Anterior cingulate cortex (tissue), 58 donors: Measurements from ENCODE around the gene KIFC1.

Experiments
- DNase-seq, 58 donors: peaks; one replicate each; lab custom pipeline; 2025; lab: John Stamatoyannopoulos, UW

The KIFC1 gene

DNA sequence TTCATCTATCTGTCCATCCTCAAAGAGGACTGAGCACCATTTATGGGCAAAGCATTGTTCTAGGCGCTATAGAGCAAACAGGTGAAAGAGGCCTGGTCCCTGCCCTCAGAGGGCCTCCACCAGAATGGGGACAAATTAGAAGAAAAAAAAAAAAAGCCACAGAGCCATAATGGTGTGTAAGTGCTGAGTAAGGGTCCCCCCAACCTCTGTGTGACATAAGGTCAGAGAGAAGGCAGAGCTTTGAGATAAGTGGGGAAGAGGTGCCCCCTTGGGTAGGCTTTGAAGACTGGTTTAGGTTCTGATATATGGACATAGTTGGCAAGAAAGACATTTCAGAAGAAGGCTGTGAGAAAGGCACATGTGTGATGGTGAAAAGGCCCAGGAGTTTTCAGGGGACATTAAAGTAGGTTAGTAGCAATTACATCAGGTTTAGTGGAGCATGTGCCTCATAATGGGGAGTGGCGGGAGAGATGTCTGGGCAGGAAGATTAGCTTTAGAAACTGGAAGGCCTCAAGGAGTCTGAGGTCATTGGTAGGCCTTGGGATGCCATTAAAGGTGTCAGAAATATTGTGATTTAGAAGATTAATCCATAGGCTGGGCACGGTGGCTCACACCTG, 47.5 kb downstream of the KIFC1 start:
- no peak for DNase-seq

GRCh38 chr6:33439956-33440648, 48.5 kb downstream of the KIFC1 start:
- DNase-seq, result peak in 1 of 58 donors; percentile 9

- DNase-seq, result no peak
Observed at GRCh38 chr6:33440649-33441309, 49.2 kb downstream of the KIFC1 start.

- DNase-seq, result no peak
Observed at GRCh38 chr6:33441457-33441856, 49.8 kb downstream of the KIFC1 start.

DNA sequence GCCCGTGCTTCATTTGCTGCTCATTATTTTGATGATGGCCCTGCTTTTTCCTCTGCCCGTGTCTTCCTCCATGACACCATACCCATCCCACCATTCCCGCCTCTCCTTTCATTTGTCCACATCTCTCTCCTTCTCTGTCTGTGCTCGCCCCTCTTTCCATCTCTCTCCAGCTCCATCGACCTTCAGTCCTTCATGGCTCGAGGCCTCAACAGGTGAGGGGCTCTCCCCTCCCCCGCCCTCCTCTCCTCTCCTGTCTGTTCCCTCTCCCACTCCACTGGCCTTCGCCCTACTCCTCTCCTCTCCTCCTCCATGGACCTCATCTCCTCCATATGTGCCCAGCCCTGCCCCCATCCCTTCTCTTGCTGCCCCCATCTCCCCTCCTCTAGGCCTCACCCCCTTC, 50.7 kb downstream of the KIFC1 start:
- DNase-seq, result no peak

DNA sequence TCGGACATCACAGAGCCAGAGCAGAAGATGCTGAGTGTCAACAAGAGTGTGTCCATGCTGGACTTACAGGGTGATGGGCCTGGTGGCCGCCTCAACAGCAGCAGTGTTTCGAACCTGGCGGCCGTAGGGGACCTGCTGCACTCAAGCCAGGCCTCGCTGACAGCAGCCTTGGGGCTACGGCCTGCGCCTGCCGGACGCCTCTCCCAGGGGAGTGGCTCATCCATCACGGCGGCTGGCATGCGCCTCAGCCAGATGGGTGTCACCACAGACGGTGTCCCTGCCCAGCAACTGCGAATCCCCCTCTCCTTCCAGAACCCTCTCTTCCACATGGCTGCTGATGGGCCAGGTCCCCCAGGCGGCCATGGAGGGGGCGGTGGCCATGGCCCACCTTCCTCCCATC, 51.4 kb downstream of the KIFC1 start:
- no peak for DNase-seq

GRCh38 chr6:33443619-33444504, 52.2 kb downstream of the KIFC1 start:
- no peak for DNase-seq

- no peak for DNase-seq
Observed at GRCh38 chr6:33445119-33445603, 53.5 kb downstream of the KIFC1 start.

GRCh38 chr6:33446356-33446755, 54.7 kb downstream of the KIFC1 start:
- DNase-seq, result no peak

GRCh38 chr6:33450434-33450833, 58.8 kb downstream of the KIFC1 start:
- no peak for DNase-seq

- DNase-seq, result no peak
Observed at GRCh38 chr6:33451606-33452005, 60.0 kb downstream of the KIFC1 start.

DNA sequence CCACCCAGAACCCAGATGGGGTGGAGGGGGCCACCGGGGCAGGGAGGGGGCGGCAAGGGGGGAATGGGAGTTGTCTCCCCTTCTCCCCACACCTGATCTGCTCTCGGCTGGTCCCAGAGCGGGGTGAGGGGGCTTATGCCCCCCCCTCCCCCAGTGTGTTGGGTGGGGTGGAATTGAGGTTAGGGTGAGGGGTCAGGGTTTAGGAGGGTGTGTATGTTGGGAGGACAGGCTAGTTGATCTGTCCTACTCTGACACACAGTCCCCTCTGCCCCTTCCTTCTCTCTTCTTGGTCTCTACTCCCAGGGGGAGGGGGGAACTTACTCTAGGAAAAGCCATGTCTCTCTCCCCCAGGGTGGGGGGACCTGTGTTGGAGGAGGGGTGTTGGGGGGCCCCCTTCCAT, 60.9 kb downstream of the KIFC1 start:
- no peak for DNase-seq

DNA sequence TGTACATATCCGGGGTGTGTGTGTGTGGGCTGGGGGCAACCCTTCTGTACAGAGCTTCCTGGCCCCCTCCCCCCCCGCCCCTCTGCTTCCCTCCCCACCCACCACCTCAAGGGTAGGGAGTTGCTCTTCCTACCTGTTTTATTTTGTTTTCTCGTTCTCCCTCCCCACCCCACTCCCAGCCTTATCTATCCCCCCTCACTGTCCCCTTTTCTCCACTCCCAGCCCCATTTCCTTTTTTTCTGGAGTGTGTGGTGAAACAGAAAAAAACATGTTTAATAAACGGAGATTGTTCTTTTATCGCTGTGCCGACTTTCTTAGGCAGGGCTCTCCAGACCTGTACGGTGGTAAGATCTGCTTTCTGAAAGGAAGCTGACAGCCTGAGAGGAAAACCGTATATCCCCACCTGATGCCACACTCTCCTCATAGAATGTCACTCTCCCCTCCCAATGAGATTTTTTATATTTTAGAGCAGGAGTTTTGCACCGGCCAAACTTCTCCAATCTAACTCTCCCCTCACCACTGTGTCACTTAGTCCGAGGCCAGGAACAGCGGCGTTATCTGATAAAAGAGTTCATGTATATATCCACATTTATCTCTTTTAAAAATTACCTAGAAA, 61.9 kb downstream of the KIFC1 start:
- DNase-seq, result no peak

DNA sequence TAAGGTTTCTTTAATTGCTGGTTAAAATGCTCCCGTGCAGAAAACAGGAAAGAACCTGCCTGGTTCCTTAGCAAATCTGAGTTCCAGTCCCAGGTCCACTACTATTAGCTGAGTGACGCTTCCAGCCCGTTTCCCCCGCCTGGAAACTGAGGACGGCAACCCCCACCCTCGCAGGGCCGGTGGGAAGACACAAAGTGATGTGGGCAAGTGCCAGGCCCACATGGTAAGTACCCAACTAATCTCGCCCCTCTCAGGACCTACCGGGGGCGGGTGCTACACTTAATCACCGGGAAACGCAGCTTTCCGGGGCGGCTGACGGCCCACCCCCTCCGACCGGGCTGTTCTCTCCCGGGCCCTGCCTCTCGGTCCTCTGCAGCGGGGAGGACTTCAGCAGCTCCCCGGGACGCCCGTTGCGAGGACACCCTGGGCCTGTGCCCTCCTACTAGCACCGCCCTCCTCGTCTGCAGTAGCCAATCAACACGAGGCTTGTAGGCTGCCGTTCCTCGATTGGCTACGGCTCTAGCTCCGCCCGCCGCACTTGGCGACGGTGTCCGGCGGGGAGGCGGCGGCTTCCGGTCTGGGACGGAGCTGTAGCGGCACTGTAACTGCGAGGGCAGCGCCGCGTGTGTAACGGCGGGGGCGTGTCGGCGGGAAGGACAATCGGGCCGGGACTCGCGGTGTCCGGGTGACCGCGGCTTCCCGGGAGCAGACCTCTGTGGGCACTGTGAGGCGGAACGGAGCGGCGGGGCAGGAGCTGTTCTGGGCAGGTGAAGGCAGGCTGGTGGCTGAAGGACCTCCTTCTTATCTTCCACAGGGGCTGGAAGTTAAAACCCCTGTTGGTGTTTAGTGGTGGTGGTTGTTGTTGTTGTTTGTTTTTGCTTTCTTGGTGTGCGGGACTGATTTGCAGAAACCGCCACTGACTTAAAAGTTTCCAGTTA, 62.7 kb downstream of the KIFC1 start, which contains the start of gene ZBTB9:
Gene ZBTB9 (plus strand): TSS at position 568 of the 938 bp plus-strand sequence. CDS start 525 bp downstream, outside the sequence.
- peak; percentile 74 to 98 (median 95) for DNase-seq

GRCh38 chr6:33455051-33455450, 63.4 kb downstream of the KIFC1 start:
- DNase-seq, result no peak

DNA sequence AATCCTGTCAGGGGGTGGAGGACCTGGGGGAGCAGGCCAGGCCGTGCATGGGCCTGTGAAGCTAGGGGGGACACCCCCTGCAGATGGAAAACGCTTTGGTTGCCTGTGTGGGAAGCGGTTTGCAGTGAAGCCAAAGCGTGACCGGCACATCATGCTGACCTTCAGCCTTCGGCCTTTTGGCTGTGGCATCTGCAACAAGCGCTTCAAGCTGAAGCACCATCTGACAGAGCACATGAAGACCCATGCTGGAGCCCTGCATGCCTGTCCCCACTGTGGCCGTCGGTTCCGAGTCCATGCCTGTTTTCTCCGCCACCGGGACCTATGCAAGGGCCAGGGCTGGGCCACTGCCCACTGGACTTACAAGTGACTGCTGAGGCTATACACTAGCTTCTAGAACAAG, 64.5 kb downstream of the KIFC1 start:
- DNase-seq, result no peak

DNA sequence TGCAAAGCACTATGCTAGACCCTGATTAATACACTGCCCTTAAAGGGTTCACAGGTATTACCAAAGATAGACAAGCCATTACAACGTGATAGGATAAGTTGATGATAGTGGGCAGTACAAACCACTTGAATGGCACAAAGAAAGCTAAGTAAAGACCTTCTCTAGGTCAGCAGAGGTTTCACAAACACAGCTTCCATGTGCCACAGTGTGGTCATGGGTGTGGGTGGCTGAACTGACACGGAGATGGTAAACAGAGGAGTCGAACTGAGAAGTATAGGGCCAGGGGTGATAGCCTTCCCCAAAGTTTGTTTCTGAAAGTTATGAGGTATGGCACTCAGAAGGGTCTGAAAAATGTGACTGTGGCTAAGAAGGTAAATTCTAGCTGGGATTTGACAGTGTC, 67.1 kb downstream of the KIFC1 start:
- DNase-seq, result no peak

- DNase-seq, result no peak
Observed at GRCh38 chr6:33459226-33459625, 67.6 kb downstream of the KIFC1 start.
